Mammary epithelial cell (primary cell): ENCODE data around the gene PPFIA2.

Experiments
- EZH2 ChIP-seq: IDR thresholded peaks from 2 replicates; pipeline ENCODE4 v1.6.1; 2012; ENCODE audit warnings: low read length, inconsistent platforms, borderline replicate concordance
- TF ChIP-seq, protein P1 (sequence below), 2 donors: IDR thresholded peaks in 1 of 2; conservative IDR thresholded peaks in 1 of 2; 2 replicates each; pipeline ENCODE4 v1.5.1; 2011 to 2012; ENCODE audit warnings: inconsistent platforms in 2 of 2, low read length in 2 of 2, mild to moderate bottlenecking in 2 of 2, control low read depth in 1 of 2, low read depth in 1 of 2; ENCODE audit not compliant: insufficient read depth in 1 of 2; ENCODE audit errors: extremely low read depth in 1 of 2

- TF ChIP-seq, protein P1, sequence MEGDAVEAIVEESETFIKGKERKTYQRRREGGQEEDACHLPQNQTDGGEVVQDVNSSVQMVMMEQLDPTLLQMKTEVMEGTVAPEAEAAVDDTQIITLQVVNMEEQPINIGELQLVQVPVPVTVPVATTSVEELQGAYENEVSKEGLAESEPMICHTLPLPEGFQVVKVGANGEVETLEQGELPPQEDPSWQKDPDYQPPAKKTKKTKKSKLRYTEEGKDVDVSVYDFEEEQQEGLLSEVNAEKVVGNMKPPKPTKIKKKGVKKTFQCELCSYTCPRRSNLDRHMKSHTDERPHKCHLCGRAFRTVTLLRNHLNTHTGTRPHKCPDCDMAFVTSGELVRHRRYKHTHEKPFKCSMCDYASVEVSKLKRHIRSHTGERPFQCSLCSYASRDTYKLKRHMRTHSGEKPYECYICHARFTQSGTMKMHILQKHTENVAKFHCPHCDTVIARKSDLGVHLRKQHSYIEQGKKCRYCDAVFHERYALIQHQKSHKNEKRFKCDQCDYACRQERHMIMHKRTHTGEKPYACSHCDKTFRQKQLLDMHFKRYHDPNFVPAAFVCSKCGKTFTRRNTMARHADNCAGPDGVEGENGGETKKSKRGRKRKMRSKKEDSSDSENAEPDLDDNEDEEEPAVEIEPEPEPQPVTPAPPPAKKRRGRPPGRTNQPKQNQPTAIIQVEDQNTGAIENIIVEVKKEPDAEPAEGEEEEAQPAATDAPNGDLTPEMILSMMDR (conservative IDR thresholded peaks at IDR 0.05 in 1 of 2, IDR thresholded peaks at IDR 0.05 in 1 of 2; ENCODE audit: extremely low read depth in 1 of 2, insufficient read depth in 1 of 2, low read depth in 1 of 2, low read length in 2 of 2), result no peak
- TF ChIP-seq EZH2, result no peak
Measured at GRCh38 chr12:81683881-81684280, 75.3 kb downstream of the PPFIA2 start.
